HS-5 (cell line): ENCODE results near the gene NT5C1A.

Experiments used
- DNase-seq: peaks from one replicate; pipeline ENCODE4 v3.0.0-alpha.2; 2012; ENCODE audit warnings: low read depth

NT5C1A gene

DNA sequence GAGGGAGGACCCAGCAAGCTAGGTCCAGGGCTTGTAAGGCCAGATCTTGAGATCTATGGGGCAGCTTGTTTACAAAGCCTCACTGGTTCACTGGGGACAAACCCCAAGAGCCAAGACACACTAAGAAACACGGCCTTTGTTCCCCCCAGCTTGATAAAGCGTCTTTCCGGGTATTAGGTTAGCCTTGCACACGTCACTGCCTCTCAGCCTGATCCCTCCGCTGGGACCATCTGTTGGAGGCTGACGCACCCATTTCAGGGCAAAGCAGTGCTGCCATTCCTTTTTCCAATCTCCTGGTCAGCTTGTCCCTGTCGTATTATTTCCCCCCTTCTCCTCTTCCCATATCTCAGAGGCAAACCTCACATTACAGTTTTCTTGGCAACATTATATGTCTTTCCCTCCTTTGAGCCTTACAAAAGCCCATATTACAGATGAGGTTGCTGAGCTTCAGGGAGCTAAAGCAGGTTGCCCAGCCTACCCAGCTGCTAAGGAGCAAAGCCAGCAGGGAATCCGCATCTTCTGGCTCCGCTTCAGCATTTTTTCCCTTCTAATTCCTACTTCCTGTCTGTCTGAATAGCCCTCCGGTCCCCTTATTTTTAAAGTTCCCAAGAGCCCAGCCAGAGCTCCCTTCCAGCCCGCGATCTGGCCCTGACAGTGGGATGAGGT lies 36.6 kb downstream of the NT5C1A start:
- DNase-seq: no peak

DNA sequence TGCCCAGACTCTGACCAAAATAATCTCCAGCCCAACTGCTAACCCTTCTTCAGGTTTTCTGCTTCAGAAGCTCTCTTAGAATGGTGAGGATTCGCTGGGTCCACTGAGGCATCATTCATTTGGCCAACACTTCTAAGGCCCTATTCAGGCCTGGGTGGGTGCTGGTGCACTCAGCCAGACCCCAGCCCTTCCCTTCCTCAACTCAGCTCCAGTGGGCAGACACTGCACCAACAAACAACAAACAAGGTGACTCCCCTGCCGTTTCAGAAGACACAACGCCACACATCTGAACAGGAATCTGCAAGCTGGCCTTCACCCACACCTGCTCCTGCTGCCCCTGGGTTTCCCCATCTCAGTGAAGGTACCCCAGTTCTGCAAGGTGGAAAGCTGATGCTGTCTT lies 38.5 kb downstream of the NT5C1A start:
- no peak for DNase-seq

DNA sequence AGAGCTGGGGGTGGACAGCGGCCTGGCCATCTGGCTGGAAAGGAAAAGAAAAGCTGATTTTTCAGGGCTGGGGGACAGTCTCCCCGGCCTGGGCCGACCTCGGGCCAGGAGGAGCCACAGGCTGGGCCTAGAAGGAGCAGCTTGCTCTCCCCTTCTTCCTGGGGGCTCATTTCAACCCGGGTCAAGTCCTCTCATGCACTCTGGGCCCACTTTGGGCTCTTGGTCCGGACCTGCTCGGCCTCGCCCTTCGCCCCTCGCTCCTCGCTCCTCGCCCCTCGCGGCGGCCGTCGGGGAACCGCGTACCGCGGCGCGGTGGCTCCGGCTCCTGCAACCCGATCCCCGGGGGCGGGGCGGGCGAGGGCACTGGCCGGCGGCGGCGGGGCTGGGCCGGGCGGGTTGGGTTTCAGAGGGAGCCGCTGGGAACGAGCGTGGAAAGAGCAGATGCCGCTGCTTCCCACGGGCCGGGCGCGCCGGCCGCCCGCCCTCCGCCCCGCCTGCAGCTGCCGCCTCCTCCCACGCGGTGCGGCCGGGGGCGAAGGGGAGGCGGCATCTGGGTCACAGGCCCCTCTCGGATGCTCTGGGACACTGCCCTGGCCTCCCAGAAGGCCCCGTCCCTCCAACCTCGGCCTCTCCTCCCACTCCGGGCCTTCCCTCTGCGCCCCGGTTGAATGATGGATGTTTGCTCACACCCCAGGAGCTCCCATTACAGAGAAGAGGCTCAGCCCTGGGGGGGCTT lies 39.1 kb downstream of the NT5C1A start:
- no peak for DNase-seq

DNA sequence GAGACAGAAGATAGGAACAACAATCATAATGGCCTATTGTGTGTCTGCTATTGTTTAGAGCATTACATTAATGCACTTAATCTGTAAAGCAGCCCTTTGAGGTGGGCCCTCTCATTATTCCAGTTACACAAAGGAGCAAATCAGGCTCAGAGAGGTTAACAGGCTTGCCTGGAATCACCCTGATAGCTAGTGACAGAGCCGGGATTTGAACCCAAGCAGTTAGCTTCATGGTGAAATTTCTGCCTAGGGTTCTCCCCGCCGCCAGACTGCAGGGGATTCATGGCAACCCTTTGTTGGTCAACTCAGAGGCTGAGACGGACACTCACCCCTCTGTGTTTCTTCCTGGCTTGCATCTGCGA lies 39.6 kb downstream of the NT5C1A start:
- DNase-seq: no peak

DNA sequence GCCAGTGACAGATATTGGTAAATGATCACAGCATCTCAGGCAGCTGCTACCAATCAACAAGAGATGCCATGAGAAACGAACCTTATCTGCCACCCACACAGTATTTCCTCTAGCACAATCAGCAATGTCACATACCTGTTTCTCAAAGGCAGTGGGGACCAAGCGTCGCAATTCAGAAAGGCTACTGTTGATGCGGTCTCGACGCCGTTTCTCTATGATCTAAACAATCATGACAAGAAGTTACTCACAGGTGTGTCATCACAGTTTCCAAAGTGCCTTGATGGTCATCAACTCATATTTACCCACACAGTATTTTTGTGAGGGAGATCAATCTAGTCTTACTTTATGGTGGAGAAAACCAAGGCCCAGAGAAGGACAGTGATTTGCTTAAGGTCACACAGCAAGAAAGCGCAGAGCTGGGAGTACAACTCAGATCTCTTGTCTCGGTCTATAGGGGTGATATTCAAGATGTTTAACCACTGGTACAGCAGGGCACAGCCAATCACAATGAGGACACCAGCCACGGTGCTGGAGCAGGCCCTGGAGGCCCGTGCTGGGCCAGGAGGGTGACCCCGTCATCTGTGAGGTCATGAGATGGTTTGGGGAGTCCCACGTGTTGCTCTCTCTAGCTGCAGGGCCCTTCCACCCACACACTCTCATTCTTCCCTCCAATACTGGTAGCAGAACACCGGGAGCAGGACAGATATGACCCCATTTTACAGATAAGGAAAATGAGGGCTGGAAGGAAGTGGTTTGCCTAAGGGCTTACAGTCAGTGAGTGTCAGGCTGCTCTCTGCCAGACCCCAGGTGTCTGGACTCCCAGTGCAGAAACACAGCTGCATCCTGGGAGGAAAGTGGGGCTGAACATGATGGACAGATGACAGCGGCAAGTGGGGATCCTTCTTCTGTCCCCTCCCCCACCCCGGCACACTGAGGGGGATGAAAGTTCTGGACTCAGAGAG lies 40.3 kb downstream of the NT5C1A start:
- no peak for DNase-seq

DNA sequence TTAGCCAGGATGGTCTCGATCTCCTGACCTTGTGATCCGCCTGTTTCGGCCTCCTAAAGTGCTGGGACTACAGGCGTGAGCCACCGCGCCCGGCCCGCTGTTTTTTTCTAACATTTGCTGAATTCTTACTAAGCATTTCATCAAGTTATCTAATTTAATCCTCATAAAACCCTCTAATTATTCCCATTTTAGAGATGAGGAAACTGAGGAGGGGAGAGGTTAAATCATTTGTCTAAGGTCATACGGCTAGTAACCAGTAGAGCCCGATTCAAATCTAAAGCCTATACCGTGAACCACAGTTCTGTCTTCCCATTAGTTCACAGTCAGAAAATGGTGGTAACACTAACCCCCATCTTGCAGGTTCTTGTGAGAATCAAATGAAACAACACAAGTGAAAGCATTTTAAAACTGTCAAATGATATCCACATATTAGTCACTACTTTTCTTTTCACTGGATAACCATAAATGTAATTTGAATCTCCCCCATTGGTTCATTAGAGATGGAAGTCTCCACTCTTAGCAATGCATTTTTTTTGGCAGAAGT lies 43.0 kb downstream of the NT5C1A start:
- no peak for DNase-seq

DNA sequence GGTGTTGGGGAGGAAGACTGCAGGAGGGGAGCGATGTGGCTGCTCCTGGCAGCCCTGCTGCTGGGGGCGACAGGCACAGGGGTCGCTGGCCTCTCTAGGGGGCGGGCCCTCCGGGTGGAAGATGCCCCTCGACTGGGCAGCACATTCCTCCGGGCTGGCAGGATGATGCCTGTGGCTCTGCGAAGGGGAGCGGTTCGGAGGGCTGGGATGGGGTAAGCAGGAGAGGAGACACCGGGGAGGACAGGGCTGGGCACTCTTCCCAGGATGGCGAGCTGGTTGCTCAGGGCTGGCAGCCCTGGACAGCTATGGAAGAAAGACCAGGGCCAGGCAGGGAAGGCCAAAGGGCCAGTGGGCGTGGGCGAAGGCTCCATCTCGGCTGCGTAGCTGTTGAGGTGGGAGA lies 45.3 kb downstream of the NT5C1A start:
- DNase-seq: no peak

DNA sequence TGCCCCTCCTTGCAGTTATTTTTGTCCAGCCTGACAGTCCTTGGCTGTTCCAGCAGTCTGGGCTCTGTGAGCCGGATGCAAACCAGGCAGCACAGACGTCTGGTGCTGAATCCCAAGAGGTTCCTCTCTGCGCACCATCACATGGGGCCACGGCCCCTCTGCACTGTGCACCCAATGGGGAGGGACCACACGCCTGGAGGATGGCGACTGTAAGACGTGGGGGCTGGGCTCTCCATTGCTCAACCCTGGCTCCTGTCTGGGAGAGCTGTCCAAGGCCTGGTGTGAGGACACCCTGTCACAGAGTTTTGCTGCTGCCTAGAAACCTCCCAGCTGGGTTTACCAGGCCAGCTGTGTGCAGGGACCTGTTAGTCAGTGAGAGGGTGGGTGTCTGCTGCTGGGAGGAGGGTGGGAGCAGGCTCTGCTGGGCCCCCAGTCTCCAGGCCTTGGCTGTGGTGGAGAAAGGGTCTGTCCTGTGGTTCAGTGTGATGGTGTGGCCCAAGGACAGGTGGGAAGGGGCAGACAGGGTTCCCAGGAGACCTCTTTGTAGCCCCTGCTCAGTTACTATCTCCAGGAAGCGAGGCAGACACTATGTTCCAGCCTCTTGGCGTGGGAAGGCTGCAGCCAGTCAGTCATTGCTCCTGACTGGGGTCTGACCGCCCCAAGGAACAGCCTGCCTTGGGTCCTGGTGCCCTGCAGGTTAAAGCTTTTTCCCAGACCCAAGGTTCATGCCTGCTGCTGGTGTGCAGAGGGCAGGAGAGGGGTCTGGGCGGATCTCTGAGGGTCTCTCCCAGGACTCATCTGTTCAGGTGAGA lies 46.2 kb downstream of the NT5C1A start:
- no peak for DNase-seq

DNA sequence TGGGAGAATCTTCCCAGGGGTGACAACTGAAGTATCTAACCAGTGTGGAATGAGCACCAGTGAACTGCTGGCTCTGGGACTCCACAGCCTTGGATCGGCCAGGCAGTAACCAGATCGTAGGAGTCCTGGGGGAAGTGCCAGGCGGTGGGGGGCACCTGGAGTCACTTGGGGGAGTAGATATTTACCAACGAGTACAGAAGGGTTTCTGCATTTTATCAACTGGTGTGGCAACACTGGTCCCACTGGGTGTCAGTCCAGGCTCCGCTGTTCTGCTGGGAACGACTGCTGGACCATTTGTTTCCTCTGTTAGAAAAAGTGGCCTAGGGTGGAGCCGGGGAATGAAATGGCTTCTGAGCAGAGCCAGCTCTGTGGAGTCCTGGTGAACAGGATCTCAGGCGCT lies 46.9 kb downstream of the NT5C1A start:
- no peak for DNase-seq

DNA sequence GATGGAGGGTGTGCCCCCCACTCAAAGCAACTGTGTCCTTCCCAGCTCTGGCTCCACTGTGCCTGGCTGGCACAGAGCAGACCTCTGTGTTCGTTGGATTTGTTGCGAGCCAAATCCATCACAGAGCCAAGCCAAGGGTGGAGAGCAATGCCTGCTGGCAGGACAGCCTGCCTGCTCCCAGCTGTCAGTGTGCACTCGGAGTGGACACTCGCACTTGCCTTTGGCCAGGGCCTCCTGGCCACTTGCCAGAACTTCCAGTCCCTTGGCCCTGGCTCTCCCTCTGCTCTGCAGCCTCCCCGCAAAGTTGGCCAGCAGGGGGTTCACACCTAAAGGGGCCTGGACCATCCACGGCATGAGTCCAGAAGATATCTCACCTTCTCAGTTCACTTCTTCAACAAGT lies 48.9 kb downstream of the NT5C1A start:
- DNase-seq: no peak

DNA sequence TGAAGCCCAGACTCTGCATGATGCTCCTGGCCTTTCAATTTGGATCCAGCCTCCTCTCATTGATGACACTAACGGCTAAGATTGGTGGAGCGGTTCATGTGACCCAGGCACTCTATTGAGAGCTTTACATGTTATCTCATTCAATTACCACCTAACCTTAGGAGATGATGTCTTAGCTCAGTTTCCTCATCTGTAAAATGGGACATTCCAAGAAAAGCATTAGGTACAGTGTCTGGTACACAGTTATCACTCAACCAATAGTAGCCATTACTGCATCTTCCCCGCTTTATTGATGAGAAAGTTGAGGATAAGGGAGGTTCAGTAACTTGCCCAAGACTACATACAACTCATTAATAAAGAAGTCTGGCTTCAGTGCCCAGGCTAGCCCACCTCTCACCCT lies 49.5 kb downstream of the NT5C1A start:
- no peak for DNase-seq

DNA sequence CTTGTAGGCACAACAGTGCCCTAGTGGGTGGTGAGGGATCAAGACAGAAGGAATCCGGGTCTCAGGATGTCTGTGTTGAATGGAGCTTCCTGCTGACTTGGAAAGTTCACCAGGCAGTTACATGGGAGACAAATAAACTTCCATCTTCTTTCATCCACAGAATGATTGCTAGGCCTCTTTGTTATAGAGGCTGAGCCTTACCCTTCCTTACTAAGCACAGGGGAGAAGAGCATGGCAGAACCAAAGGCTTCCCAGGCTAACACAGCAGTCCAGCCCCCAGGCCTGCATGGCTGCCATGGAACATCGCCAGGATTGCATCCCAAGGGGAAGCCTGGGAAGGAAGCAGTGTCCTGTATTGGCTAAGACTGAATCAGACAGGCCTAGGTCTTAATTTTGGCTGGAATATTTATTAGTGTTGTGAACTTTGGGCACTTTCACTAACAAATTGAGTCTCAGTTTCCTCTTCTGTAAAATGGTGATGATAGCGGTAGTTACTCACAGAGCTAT lies 51.2 kb downstream of the NT5C1A start:
- DNase-seq: no peak

DNA sequence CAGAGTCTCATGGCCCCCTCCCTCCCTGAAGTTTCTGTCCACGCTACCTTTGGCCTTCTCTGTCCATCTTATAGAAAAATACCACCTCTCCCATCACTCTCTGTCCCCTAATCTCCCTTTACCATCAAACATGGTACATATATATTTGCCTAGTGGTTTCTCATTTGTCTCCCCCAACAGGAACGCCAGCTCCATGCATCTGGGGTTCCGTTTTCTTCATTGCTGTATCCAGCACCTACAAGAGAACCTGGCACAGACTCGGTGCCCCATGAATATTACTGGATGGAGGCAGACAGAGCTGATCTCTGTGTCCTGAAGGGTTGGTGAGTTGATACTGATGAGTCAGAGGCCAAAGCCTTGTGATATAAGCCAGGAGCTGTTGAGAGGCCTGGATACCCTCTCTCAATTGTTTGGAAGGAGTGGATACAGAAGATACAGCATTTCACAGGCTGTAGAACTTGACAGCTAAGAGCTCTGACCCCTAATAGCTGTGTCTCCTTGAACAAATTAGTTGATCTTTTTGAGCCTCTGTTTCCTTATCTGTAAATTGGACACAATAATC lies 54.3 kb downstream of the NT5C1A start:
- DNase-seq: no peak

DNA sequence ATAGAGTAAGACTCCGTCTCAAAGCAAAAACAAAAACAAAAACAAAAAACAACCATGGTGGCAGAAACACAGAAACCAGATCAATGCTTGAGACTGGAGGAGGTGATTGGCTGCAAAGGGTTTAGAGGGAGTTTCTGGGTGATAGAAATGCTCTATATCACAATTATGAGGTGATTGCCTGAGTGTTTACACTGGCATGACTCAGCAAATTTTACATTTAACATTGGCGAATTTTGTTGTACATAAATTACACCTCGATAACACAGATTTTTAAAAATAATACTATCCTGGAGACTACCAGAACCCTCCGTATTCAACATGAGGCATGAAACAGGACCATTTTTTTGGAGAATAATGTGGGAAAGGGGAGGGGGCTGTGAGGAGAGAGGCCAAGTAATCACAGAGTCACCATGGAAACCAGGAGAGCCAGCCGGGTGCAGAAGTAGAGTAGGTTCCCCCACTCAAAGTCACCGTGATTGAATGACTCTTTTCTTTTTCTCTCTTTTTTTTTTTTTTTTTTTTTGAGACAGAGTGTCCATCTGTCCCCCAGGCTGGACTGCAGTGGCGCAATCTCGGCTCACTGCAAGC lies 56.7 kb downstream of the NT5C1A start:
- no peak for DNase-seq

DNA sequence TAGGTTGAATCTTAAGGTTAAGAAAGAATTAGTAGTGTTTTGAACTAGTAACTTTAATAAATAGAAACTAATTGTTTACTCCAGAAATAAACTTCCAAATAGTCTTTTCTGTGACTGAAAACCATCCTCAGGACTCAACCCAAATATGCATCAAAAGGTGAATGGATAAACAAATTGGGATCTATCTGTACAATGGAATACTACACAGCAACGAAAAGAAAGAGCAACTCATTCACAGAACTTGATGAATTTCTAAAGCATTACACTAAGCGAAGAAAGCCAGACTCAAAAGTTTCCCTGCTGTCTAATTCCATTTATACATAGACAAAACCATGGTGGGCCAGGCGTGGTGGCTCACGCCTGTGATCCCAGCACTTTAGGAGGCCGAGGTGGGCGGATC lies 57.4 kb downstream of the NT5C1A start:
- DNase-seq: no peak

DNA sequence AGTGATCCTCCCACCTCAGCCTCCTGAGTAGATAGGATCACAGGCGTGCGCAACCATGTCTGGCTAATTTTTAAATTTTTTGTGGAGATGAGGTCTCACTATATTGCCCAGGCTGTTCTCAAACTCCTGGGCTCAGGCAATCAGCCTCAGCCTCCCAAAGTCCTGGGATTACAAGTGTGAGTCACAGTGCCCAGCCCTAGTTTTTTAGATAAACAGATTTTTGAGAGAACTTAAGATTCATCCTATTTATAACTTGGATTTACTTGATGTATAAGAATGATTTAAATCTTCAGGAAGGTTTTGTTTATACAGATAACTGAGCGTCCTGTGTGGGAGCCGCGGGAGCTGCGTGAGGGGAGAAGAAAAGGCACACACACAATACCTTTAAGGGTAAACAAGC lies 58.7 kb downstream of the NT5C1A start:
- no peak for DNase-seq

DNA sequence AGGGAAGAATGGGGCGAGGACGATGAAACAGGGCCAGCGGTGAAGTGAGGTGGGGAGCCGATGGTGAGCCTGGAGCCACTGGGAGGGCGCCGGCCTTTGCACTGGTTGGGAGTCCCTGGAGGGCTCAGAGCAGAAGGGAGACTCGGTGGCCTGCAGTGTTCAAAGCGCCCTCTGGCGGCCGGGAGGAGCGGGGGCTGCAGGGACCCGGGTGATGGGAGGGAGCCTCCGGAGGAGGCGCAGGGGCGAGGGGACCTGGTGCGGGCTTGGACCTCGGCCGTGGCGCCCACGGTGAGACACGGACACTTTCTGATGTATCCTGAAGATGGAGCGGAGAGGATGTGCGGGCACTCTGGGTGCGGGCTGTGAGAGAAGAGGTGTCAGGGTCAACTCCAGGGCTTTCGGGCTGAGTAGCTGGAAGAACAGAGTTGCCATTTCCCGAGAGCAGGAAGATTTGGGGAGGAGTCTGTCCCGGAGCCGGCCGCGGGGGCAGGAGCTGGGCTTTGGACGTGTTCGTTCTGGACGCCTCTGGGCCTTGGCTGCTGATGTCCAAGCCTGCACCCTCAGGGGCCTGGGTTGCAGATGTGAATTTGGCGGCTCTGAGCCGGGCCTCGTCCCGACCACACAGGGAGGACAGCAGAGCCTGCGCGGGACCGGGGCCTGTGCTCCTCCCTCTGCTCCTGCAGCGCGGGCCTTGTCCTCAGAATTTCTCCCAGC lies 62.1 kb downstream of the NT5C1A start:
- DNase-seq: no peak
